ENCODE data around the gene NOL7. TPM values are rescaled to one million over a fixed set of nuclear protein-coding genes. Genes with fewer than 3 reads are reported as not detected.

Gene NOL7
- total and polyA plus RNA-seq, 2 of the 13 experiments (the other 11 are each of a cell fraction or from before 2014, with no cell fraction given), result 37.8 to 186 TPM

- no peak; the same call in 1 of the 2 replicates for TF ChIP-seq REPIN1 (CRISPR knock-in tag; IDR thresholded peaks at IDR 0.05; ENCODE audit: borderline replicate concordance, low read depth)
- TF ChIP-seq TCF12 (IDR thresholded peaks at IDR 0.05), result no peak
- no peak for TF ChIP-seq TCF12 (CRISPR knock-in tag; IDR thresholded peaks at IDR 0.05)
- no peak; the same call in 1 of the 2 replicates for TF ChIP-seq ZNF619 (CRISPR knock-in tag; IDR thresholded peaks at IDR 0.05)
- no peak for TF ChIP-seq NR1H2 (CRISPR knock-in tag; IDR thresholded peaks at IDR 0.05; ENCODE audit: borderline replicate concordance, low read depth)
- no peak for TF ChIP-seq ZNF577 (CRISPR knock-in tag; IDR thresholded peaks at IDR 0.05; ENCODE audit: borderline replicate concordance, low read depth)
- 0 out of 2 replicates have a peak, but pooled peaks have one; percentile 42 for TF ChIP-seq MTF2 (CRISPR knock-in tag; IDR thresholded peaks at IDR 0.05; ENCODE audit: borderline replicate concordance)
- TF ChIP-seq HES4 (CRISPR knock-in tag; IDR thresholded peaks at IDR 0.05; ENCODE audit: borderline replicate concordance), result peak; percentile 70
- TF ChIP-seq TAF1 (CRISPR knock-in tag; IDR thresholded peaks at IDR 0.05), result peak; percentile 39
- peak; percentile 14; the same call in 1 of the 2 replicates for TF ChIP-seq ZNF564 (CRISPR knock-in tag; IDR thresholded peaks at IDR 0.05)
- TF ChIP-seq TARDBP (CRISPR knock-in tag; IDR thresholded peaks at IDR 0.05), result no peak; the same call in 1 of the 2 replicates
- TF ChIP-seq THAP8 (CRISPR knock-in tag; IDR thresholded peaks at IDR 0.05; ENCODE audit: borderline replicate concordance), result no peak
- peak; percentile 74; the same call in 1 of the 2 replicates for TF ChIP-seq ZNF343 (CRISPR knock-in tag; IDR thresholded peaks at IDR 0.05)
- TF ChIP-seq KLF6 (CRISPR knock-in tag; IDR thresholded peaks at IDR 0.05), result peak; percentile 8; the same call in 1 of the 2 replicates
- TF ChIP-seq SKI (IDR thresholded peaks at IDR 0.05; ENCODE audit: partially characterized antibody), result peak; percentile 46
- no peak for TF ChIP-seq GABPB1 (CRISPR knock-in tag; IDR thresholded peaks at IDR 0.05)
- no peak for TF ChIP-seq ZNF780A (CRISPR knock-in tag; IDR thresholded peaks at IDR 0.05)
- peak; percentile 76; the same call in 1 of the 2 replicates for TF ChIP-seq E2F5 (CRISPR knock-in tag; conservative IDR thresholded peaks at IDR 0.05)
- no peak for TF ChIP-seq ZNF878 (CRISPR knock-in tag; IDR thresholded peaks at IDR 0.05)
- no peak for TF ChIP-seq SNRNP70 (IDR thresholded peaks at IDR 0.05; ENCODE audit: low read depth, low read length)
- TF ChIP-seq ZFP36L1 (CRISPR knock-in tag; IDR thresholded peaks at IDR 0.05), result no peak
- TF ChIP-seq NFYC (CRISPR knock-in tag; IDR thresholded peaks at IDR 0.05), result peak; percentile 53; the same call in 1 of the 2 replicates
- peak in 1 of 2 experiments; percentile 37; a peak in 1 of 4 replicates for TF ChIP-seq ATF4 (CRISPR knock-in tag; IDR thresholded peaks at IDR 0.05)
- TF ChIP-seq PRMT3 (CRISPR knock-in tag; IDR thresholded peaks at IDR 0.05; ENCODE audit: borderline replicate concordance, low read depth), result no peak
- TF ChIP-seq ELK4 (CRISPR knock-in tag; IDR thresholded peaks at IDR 0.05; ENCODE audit: borderline replicate concordance), result 0 out of 2 replicates have a peak, but pooled peaks have one; percentile 19
- TF ChIP-seq SALL1 (CRISPR knock-in tag; IDR thresholded peaks at IDR 0.05), result peak; percentile 42; the same call in 1 of the 2 replicates
Measured at GRCh38 chr6:13574149-13574570, 41.0 kb upstream of the NOL7 start (continued).
